Measurements from ENCODE around the gene HIPK2.

The HIPK2 gene

GRCh38 chr7:139750459-139751095 lies 27.2 kb downstream of the HIPK2 start:
- DNase-seq: no peak

GRCh38 chr7:139749545-139749944 lies 28.3 kb downstream of the HIPK2 start:
- no peak for DNase-seq

DNA sequence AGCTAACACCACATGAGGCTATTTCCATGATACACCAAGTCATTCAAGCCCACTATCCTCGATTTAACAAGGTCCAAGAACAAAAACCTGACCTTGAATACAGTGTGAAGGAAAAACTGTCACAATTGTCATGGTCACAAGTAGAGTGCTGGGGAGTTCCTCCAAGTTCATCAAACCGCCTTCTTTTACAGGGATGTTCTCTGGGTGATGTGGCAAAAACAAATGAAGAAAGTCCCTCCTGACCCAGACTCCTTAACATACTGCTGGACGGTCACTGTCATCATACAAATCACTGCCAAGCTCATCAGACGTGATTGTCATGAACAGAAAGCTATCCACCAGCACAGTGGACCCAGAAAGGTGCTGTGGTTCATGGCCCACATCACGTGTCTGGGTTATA lies 28.9 kb downstream of the HIPK2 start:
- DNase-seq: no peak

DNA sequence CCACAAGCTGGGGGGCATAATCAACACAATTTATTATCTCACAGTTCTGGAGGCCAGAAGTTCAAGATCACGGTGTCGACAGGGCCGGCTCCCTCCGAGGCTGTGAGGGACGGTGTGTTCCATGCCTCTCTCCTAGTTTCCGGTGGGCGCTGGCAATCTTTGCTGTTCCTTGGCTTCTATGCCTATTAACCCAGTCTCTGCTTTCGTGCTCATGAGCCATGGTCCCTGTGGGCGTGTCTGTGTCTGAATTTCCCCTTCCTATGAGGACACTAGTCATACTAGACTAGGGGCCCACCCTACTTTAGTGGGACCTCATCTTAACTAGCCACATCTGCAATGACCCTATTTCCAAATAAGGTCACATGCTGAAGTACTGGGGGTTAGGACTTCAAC lies 29.4 kb downstream of the HIPK2 start:
- no peak for DNase-seq

GRCh38 chr7:139747662-139748372 lies 30.0 kb downstream of the HIPK2 start:
- no peak for DNase-seq

DNA sequence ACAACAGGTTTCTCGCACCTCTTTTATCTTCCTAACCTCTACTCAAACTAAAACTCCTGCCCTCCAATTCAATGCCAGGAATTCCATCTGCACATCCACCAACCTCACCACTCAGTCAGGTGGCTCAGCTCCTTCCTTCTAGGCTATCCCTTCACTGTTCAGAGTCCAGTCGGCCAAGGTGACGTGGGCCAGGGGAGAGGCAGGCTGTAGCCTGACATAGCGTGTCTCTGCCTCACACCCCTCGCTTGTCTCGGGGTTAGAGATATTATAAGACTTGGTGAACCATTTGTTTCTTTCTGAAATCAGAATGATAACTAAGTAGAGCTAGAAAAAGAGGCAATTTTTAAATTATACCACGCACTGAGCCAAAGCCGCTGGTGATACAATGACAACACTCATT lies 31.1 kb downstream of the HIPK2 start:
- no peak for DNase-seq

GRCh38 chr7:139745678-139746143 lies 32.1 kb downstream of the HIPK2 start:
- DNase-seq: no peak

GRCh38 chr7:139744768-139745677 lies 32.8 kb downstream of the HIPK2 start:
- no peak for DNase-seq

- no peak for DNase-seq
Measured at GRCh38 chr7:139743967-139744767, 33.6 kb downstream of the HIPK2 start.

DNA sequence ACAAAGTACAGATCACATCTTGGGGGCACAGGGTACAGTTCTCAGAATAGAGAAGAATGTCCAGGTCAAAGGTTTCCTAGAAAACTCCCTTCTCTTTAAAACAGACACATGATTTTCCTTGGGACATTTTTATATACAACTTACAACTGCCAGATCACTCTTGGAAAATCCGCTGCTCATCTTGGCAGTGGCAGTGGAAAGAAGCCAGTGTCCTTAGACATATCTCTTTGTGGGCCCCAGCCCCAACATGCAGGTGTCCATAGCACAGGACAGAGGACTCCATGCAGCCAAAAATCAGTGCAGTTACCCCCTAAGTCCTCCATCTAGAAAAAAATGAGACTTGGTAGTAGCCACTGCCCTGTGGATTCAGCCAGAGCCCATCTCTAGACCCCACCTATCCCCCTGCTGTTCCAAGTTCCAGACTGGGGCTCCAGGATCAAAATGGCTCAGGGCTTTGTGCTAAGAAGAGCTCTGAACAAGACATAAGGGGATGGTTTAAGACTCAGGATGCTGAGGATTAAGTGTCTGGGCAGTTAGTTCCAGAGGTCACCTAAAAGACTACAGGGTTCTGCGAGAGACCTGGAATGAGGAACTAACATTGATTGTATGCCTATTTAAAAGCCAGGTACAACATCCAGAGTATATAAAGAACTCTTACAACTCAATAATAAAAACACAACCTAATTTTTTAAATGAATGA lies 34.4 kb downstream of the HIPK2 start:
- no peak for DNase-seq

DNA sequence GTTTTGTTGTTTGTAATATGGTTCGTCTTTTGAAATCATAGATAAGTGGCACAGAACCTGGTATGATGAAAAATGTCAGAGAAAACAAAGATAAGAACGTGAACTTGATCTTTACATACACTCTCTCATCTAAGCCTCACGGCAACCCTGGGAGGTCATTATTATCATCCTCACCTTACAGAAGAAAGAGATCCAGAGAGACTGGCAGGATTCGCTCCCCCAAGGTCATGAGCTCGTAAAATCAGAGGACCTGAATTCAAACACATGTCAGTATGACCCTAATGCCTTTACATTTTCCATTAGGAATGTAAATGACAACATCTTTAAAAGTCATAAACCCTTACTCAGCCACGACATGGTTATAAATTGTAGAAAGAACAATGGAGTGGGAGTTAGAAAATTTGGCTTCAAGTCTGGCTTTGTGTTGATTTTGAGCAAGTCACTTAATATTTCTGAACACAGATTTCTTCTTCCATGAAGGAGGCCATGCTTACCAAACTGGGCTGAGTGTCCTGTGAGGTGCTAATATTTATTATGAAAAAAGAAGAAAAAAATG lies 35.9 kb downstream of the HIPK2 start:
- DNase-seq: no peak

DNA sequence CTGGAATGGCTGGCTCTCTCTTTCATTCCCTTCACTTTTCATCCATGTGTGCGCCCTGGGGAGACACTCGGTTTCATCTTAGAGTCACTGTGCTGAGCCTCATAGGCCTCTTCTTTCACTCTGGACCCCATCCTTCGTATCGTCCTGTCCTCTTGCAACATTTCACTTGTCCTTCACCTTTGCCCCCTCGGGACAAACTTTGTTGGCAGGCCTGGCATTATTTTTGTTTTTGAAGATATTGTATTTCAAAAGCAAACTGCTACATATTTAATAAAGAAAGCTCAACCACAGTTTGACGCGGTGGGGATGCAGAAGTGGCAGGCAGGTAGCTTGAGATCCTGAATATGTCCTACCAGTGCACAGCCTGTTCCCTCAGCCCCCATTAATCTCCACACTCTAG lies 36.6 kb downstream of the HIPK2 start:
- no peak for DNase-seq

- DNase-seq: no peak
Measured at GRCh38 chr7:139739863-139740597, 37.8 kb downstream of the HIPK2 start.

DNA sequence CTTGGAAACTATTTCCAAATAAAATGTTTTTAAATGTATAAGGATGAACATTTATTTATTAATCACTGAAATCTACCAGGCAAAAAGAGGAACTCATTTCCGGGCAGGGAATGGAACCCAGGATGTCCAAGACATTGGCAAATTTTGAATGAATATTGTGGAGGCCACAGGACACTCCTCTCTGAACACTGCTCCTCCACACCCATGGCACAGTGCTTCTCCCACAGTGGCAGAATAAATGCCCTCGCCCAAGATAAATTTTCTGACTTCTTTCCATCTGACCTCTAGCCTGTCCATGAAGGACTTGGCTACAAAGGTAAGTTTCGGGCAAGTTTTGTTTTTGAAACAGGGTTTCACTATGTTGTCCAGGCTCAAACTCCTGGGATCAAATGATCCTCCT lies 39.0 kb downstream of the HIPK2 start:
- no peak for DNase-seq

DNA sequence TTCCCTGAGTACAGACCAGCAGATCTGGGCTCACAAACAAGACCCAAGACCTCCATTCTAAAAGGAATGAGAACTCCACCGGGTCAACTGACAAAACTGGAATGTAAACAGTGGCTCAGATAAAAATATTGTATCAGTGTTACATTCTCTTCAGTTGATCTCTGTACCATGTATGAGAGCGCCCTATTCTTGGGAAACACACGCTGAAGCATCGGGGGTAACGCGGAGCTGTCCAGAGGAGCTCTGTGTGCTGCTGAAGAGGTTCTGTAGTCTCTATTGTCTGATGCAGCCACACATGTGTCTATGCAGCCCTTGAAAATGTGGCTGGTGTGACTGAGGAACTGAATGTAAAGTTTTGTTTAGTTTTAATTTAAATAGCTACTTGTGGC lies 39.7 kb downstream of the HIPK2 start:
- DNase-seq: no peak

DNA sequence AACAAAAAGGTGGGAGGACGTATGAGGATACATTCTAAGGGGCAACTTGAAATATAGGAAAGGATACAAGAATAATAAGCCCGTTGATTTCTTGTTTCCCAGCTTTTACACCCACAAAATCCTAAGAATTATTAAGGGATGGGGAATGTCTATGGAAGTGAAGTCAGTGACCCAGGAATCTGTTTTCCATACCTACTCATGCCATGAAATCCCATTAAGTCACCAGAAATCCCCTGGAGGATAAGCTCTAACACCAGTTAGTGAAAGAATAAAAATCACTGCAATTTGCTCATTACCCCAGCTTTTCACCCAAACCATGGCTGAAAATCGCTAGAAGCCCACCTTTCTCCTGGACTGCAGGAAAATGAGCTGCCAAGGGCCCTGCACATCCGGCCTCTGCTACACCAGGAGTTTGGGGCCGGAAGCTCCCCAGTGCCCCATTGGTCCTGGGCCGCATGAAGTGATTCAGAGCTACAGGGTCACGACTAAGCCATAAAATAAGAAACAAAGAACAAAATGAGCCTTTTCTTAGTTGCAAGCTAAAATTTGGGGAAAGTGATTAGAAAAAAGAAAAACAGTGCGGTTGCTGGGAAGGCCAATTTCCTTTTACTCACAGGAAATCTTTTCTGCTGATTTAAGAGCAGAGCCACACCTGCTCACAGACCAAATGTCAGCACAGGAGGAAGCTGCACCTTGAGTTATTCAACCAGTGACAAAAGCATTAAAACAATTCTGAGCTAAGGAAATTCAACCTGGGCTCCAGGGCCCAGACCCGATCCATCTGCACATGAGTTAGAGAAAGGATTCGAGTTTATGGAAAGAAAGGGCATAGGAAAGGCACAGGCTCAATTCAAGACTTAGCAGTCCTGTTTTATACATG lies 40.3 kb downstream of the HIPK2 start:
- no peak for DNase-seq

DNA sequence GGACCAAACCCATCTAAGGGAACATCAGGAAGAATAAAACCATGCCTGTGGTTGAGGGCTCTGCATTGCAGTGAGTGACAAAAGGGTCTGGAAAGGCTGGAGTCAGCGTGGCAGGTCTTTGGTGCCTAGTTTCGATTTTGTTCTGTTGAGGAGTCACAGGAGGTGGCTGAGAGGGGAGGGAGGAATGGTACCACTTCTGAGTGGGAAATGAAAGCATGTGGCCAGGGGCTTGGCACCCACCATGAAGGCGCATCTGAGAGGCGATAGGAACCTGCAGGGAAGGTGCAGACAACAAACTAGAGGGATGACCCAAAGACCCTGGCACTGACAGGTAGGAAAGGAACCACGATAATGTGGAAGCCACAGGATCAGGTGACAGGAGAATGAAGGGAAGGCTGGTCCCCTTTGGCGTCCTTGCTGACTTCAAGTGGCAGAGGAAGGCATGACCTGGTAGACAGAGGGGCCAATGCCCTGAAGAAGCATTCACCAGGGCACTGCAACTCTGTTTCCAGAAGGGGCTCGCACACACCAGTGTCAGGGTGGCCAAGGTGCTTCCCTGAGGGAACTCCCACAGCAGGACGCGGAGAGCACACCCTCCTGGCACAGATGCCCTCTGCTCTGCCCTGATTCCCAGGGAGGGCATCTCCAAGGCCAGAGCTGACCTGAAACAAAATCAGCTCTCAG lies 41.7 kb downstream of the HIPK2 start:
- no peak for DNase-seq

- DNase-seq: no peak
Measured at GRCh38 chr7:139735466-139735865, 42.3 kb downstream of the HIPK2 start.

- no peak for DNase-seq
Measured at GRCh38 chr7:139734395-139734794, 43.4 kb downstream of the HIPK2 start.
